GM19193 (cell line): ENCODE data around the gene ZNF454.

Experiments used
- POLR2A ChIP-seq: IDR thresholded peaks from 4 replicates; pipeline ENCODE4 v1.6.1; 2011; ENCODE audit not compliant: insufficient read depth, insufficient read length; ENCODE audit errors: extremely low read depth

Gene ZNF454

DNA sequence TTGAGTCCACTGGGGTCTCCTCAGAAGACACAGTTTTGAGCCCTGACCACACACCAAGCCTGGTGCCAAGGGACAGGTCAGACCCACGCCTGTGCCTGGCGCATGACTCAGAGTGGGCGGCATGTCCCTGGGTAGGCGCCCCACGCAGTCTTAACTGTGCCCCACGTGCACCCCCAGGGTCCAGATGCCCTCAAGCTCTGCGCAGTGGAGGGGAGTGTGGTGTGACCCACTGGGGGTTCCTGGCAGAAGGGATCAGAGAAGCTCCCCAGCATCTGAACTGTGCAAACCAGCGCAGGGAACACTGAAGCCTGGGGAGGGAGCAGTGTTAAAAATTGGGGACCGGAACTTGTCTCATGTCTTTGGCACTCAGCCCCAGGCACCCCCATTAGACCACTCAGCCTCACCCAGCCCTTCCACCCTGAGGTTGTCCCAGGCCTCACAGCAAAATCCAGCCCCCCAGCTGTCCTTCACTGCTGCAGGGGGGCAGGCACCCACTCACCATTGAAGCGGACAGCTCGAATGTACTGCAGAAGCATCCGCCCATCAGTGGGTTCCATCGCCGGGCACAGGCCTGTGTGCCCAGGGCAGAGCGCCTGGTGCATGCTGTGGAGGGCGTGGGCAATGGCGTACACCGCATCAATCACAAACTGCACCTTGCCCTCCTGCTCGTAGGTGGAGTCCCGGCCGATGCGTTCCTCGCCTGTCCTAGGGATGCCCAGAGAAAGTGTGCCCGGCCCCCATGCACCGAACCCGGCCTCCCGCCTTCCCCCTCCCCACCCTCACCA, 47.6 kb downstream of the ZNF454 start:
- no peak for TF ChIP-seq POLR2A

DNA sequence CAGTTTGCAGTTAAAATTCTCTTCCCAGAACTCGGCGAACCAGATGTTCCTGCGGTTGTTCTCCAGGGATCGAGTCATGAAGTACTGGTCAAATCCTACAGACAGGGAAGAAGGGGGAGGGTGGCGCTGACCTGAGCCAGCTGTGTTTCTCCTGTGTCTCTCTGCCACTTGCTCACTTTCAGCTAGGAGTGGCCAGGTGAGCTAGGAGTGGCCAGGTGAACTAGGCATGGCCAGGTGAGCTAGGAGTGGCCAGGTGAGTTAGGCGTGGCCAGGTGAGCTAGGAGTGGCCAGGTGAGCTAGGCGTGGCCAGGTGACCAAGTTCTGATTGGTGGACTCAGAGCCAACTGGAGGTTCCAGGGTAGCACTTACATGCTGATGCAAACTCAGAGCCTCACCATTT, 48.3 kb downstream of the ZNF454 start:
- no peak for TF ChIP-seq POLR2A

DNA sequence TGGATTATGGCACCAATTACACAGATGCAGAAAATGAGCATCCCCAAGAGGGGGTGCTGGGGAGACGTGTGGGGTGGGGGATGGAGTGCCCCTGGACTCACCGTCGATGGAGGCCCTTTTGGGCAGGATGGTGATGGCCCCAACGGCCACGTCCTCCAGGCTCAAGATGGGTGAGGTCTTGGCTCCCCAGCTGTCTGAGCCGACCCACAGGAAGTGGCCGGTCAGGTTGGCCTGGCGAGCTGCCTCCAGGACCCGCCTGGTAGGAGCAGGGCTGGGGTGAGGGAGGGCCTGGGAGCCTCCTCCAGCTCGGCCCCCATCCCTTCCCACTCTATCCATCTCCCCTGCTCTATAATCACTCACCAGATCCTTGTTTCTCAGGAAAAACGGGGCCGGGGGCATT, 49.5 kb downstream of the ZNF454 start:
- TF ChIP-seq POLR2A, result no peak

DNA sequence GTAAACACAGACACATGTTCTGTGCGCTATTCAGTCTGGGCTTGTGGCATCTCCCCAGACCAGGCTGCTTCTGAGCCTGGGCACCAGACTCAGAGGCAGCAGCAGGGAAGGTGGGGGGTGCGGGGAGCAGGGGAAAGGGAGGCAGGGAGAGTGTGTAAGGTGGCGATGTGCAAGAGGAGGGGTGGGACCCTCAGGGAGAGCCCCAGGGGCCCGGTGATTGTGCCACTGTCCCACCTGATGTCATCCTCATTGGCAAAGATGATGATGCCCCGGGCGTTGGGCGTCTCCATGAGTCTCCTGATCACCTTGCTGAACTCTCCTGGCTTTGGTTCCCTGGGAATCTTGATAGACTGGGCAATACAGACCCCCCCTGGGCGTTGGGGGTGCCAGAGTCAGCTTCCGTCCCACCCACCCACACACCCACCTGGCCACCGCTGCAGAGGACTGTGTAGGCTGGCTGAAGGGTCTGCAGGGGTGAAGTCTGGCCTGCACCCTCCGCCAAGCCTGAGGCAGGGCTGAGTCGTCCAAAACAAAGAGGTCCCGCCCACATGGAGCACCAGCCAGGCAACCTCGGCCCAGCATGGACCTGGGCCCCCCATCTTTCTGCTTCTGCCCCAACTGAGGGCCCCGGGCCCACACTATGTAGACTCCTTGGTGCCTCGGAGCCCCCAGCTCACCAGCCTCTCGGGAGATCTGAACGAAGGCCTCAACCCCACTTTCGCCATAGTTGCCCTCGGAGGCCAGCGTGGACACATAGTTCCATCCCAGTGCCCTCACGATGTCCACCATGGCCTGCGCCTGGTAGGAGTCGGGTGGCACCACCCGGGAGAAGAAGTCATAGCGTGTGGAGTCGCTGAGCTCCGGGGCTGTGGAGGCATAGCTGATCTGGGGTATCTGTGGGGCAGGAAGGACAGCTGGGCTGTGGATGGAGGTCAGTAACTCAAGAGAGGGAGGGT, 50.5 kb downstream of the ZNF454 start:
- no peak for TF ChIP-seq POLR2A

DNA sequence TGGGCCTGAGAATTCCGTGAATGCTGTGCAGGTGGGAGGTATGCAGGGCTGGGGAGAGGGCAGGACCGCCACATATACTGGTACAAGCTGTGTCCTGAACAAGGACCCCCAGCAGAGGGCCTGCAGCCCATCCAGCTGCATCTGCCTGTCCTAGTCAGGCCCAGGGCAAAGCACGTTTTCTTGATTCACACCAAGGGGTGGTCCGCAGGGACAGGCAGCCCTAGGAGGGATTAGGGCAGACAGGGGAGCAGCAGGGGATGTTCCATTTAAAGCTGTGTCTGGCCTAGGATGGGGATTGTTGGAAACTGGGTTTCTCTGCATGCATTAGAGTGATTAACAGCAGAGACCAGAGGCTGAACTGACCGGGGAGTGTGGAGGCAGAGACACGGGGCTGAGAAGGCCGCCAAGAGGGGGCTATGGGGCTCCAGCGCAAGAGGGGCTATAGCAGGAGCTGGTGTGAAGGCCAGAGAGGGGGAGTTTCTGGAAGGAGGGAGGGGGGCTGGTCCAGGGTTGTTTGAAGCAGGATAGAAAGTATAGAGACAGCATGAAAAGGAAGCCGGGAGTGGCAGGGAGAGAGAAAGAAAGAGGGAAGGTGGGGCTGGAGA, 51.4 kb downstream of the ZNF454 start:
- no peak for TF ChIP-seq POLR2A

DNA sequence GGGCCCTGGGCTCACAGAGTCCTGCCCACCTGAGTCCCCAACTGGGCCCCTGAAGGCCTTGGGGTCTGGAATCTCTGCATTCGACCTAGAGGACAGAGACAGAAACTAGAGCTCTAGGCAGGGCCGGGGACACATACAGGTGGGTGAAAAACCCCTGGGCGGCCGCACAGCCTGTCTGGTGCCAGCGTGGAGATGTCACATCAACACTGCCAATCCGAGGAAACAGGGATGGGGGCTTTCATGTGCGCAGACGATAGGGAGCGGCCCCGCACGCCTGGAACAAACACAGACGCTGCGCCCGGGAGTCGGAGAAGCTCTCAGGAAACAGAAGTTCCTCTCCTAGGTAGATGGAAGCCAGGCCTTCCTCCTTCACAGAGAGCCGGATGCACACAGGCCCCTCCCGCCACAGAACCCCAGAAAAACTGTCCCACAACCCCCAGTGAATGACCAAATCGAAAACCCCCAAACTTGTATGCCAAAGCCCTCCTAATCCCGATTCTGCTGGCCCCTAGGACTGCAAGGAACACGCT, 52.3 kb downstream of the ZNF454 start:
- no peak for TF ChIP-seq POLR2A

DNA sequence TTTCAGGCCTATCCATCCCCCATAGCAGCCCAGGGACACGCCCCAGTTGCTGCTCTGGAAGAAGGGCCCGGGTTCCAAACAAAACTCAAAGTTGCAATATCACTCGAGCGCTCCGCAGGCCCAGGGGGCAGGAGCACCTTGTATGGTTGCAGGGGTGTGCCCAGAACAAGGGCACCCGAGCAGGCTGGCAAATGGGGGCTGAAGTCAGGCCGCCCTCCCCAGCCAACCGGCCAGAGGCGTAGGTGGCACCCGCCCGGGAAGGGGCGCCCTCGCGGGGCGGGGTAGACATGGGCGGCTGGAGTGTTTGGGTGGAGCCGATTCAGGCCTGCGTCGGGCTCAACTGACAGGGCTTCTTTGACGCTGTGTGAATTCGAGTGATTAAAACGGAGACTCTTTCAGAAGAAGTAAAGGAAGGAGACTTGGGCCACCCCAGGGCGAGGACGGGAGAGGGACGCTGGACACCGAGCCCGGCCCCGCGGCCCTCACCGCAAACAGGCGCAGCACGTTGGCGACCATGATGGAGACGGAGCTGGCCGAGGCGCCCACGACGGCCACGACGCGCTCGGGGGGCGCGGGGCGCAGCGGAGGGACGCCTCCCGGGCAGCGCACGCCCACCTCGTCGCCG, 53.1 kb downstream of the ZNF454 start:
- TF ChIP-seq POLR2A, result no peak

DNA sequence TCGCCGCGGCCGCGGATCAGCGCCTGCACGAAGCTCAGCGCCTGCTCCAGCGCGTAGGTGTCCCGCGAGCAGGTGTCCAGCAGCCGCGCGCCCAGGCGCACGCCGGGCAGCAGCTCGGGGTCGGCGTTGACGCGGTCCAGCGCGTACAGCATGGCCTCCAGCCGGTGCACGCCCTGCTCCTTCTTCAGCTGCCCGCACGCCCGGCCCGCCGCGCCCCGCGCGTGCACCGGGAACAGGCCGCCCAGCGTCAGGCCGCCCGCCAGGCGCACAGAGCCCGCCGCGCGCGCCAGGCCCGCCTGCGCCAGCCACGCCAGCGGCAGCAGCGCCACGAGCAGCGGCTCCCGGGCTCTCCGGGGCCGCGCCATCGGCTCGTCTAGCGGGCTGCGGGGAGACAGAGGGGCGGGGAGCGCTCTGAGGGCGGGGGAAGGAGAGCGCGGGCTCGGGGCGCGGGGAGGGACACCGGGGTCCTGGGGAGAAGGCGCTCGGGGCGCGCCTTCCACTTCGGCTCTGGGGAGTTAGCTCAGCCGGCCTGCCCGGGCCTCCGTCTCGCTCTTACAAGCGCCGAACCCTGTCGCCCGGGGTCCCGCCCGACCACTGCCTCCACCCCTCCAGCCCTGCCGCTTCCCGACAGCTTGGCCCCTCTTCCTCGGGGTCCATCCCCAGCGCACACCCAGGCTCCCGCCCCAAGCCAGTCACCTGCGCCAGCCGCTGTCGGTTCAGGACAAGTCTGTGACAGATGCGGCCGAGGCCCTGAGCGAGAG, 53.8 kb downstream of the ZNF454 start, which contains the start of gene GRM6:
GRM6 (minus strand) TSS at position 741 of the 761 bp plus-strand sequence; CDS start at position 365, 376 bp downstream.
- no peak for TF ChIP-seq POLR2A

DNA sequence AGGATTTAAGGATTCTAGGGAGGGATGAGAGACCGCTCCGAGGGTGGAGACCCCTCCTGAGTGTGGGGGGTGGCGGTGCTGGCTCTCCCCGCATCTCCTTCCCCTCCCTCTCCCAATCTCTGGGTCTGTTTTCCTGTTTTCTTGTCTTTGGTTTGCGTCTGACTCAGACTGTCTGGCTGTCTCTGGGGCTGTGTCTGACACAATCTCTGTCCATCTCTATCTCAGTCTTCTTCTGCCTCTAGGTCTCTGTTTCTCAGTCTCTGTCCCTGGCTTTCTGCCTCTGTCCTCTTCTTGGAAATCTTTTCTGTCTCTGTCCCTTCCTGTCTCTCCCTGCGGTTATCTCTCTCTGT, 54.3 kb downstream of the ZNF454 start:
- TF ChIP-seq POLR2A, result no peak

DNA sequence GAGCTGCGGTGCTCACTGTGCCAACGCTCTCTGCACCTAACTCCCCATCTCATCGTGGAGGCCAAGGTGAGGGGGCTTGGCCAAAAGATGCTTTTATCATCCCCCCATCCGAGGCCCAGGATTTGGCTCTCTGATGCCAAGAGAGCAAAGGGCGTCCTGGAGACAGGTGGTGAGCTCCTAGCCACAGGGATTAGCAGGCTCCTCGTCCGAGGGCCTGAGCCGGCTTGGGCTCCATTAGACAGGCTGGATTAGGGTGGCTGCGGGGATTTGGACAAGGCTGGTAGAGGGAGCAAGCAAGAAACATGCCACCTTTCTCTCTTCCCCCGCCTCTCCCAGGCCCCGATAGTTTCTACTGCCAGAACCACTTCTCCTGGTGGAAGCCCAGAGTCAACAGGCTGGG, 55.2 kb downstream of the ZNF454 start:
- TF ChIP-seq POLR2A, result no peak

DNA sequence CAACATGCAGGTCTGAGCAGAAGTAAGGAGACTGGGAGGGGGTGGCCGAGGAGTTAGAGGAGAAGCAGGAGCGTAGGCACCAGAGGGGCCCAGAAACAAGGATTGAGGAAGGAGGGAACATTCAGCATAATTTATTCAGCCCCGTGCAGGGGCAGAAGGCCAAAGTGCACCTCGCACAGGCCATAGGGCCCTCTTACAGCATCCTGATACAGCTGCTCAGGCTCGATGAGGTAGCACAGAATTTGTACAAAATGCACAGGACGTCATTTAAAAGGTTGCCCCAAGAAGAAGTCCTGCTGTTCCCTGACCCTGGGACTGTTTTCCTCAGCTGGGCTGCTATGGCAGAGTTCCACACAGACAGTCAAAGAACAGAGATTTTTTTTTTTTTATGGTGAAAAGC, 56.2 kb downstream of the ZNF454 start:
- no peak for TF ChIP-seq POLR2A

DNA sequence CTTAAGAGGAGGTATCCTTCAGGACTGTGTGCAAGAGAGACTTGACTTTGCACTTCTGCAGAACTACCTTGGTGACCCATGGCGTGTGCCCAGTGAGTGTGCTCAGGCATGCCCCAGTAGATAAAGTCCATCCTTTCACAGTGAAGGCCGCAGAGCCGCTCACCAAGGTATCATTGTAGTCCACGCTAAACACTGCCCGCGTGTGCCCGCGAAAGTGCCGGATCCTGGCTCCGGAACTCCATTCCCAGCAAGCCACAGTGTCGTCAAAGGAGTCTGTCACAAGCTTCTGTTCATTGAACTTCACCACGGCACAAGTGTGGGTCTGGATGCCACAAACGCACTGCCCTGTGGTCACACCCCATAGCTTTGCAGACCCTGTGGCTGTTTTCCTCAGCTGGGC, 57.4 kb downstream of the ZNF454 start:
- no peak for TF ChIP-seq POLR2A

DNA sequence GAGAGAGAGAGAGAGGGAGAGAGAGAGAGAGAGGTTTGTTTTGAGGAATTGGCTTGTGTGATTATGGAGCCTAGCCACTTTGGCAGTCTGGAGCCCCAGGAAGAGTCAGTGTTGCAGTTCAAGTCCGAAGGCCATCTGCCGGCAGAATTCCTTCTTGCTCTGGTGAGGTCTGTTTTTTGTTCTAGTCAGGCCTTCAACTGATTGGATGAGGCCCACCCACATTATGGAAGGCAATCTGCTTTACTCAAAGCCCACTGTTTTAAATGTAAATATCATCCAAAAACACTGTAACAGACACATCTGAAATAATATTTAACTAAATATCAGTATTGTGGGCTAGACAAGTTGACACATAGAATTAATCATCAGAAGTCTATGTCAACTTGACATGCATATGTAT, 65.6 kb downstream of the ZNF454 start:
- no peak for TF ChIP-seq POLR2A

DNA sequence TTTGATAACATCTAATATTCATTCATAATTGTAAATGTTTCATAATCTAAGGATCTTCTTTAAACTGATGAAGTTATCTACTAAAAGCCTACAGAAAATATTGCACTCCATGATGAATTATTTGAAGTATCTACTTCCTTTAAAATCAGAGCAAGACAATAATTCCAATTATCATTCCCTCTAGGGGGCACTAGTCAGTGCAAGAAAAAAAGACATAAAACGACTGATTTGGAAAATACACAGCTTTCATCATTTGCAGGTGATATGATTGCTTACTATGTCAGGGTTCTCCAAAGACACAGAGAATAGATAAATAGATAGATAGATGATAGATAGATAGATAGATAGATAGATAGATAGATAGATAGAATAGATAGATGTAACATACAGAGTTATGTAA, 67.7 kb downstream of the ZNF454 start:
- TF ChIP-seq POLR2A, result no peak
